Uterus (tissue), 2 donors: ENCODE results near the gene ETV4.

Experiments
- POLR2A ChIP-seq, 2 donors: fragments of 450-650 bp; IDR thresholded peaks; one replicate each; pipeline ENCODE4 v1.6.1; 2016; ENCODE audit warnings: antibody characterized with exemption in 2 of 2, mild to moderate bottlenecking in 1 of 2, moderate library complexity in 1 of 2
- TF ChIP-seq, protein P1 (sequence below), 4 experiments: fragments of 200-600 bp in 2 of 4; fragments of 450-650 bp in 2 of 4; sonication (generic) in 2 of 4; IDR thresholded peaks; one replicate each; pipeline ENCODE4 v1.5.1; 2016 to 2019; ENCODE audit warnings: antibody characterized with exemption in 4 of 4, mild to moderate bottlenecking in 2 of 4, moderate library complexity in 1 of 4

DNA sequence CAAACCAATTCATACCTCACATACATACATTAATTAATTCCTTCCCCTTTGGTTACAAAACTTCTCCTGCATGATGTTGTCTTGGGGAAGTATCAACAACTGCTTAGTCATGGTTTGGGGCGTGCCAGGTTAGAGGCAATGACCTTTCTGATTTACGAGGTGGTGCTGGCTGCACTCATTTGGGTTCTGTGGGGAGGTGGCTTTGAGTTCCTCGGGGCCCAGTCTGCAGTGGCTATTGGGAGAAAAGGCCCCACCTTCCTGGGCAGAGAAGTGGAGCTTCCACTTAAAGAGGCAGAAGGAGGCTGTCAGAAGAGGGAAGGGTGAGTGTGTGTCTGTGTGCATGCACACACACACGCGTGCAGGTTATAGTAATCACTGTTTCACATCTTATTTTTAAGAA, 10.2 kb upstream of the ETV4 start:
- TF ChIP-seq, protein P1, sequence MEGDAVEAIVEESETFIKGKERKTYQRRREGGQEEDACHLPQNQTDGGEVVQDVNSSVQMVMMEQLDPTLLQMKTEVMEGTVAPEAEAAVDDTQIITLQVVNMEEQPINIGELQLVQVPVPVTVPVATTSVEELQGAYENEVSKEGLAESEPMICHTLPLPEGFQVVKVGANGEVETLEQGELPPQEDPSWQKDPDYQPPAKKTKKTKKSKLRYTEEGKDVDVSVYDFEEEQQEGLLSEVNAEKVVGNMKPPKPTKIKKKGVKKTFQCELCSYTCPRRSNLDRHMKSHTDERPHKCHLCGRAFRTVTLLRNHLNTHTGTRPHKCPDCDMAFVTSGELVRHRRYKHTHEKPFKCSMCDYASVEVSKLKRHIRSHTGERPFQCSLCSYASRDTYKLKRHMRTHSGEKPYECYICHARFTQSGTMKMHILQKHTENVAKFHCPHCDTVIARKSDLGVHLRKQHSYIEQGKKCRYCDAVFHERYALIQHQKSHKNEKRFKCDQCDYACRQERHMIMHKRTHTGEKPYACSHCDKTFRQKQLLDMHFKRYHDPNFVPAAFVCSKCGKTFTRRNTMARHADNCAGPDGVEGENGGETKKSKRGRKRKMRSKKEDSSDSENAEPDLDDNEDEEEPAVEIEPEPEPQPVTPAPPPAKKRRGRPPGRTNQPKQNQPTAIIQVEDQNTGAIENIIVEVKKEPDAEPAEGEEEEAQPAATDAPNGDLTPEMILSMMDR (IDR thresholded peaks at IDR 0.05), result no peak
- no peak for TF ChIP-seq POLR2A (IDR thresholded peaks at IDR 0.05)
